ENCODE results near the gene JUN.

Gene JUN

DNA sequence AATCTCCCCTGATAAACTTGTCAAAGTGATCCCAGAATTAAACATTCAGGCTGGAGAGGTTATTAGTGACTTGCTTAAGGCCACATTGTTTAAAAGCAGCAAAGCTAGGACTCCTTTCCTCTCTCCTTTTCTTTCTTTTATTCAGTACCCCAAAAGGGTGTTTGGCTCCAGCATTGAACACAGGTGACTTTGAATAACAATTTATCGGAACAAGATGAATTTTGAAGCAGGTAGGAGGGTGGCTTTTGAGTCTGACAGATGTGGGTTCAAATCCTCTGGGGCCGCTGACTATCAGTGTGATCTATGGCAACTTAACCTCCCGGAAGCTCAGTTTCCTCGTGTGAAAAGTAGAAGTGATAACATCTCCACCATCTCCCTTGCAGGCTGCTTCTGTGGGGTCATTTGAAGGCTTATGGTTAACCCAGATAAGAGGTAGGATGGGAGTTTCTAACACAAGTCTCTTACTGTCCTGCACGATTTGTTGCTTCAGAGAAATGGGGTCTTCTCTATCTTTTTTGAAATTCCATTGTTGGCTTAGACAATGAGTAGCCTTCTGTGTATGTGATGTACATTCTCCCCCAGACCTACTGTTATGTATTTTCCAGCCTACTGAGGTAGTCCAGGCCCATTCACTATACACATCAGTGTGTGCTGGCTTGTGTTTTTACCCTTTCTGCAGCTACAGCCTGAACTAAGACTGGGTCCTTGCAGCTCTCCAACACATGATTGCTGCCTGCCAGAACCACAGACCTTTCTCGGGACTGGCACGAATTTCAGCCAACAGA lies 29.0 kb downstream of the JUN start:
- no peak for DNase-seq

DNA sequence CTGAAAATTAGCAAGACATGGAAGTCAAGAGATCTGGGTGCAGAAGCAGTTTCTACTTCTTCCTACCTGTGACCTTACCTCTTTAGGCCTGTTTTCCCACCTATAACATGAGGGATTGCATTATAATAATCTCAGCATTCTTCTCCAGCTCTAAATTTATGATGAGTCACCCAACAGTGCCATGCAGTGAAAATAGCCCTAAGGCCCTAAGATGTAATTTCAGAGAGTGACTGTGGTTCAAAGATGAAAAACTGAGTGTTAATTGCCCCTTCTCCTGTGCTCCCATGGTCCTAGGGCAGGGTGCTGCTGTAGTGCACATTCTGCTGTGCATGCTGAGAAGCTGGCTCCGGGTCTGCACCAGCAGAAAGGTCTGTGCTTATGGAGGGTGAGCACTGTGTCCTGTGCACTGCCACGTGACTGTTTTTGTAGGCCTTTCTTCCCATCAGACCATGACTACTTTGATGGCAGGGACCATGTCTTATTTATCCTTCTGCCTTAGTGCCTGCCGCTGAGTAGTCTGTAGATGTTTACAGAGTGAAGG lies 29.7 kb downstream of the JUN start:
- no peak for DNase-seq

DNA sequence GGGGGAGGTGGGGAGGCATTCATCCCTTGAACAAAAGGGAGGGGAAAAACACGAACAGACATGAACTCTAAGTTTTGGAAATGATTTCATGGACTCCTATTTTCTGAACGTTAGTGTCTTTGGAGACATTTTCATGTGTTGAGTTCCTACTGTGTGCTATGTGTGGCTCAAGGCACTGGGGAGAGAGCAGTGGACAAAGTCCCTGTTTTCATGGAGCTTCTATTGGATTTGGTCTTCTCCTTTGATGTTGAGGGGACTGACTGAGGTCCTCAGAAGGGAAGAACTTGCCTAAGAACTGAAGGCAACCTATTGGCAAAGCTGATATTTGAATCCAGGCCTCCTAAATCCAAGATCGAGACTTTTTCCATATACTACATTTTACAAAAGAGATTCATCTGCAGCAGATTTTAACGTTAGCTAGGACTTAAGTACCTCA lies 30.4 kb downstream of the JUN start:
- no peak for DNase-seq

DNA sequence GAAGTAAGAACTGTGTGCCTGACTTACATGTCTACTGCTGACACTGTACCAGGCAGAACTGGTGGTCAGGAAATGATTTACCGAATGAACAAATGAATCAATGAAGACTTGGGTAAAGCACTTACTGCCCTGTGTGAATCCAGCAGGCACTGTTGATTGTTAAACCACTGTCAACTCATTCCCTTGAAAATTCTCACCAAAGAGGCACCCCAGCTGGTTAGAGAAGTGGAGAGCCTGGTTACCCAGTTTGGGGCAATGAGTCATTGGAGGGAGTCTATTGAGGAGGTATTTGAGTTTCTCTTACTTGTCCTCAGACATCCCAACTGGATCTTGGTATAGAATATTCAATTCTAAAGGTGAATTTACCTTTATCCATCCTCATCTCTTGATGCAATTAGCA lies 34.2 kb downstream of the JUN start:
- no peak for DNase-seq

DNA sequence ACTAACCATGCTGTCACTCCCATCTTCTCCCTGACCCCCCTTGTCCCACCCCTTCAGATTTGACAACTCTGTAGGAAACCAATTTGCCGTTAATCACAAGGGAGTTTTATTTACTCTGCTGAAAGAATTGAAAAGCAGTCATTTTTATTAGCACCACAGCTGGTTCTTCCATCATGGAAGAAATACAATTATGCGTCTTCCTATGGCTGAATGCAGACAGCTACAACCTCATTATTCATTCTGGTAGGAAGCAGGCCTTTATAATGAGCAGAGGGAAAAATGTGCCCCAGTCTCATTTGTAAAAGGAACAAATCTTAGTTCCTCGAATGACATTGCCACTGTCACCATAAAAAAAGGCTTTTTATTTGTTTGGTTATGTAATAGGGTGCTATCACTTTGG lies 35.2 kb downstream of the JUN start:
- no peak for DNase-seq

DNA sequence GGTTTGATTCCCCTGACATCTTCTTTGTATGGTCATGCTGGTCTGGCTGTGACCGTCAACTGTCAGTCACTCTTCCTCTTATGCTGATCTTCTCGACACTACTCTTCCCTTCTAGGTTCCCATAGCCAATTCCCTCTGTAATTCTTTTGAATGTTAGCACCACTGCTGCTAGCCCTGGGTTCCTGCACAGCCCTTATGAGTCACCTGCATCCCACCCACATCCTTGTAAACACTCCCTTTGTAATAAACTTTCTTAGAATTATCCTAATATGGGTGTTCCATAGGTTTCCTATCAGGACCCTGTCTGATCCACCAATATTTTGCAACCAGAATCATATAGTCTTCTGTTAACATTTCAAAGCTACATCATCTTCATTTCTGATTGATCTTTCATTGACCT lies 37.1 kb downstream of the JUN start:
- no peak for DNase-seq

DNA sequence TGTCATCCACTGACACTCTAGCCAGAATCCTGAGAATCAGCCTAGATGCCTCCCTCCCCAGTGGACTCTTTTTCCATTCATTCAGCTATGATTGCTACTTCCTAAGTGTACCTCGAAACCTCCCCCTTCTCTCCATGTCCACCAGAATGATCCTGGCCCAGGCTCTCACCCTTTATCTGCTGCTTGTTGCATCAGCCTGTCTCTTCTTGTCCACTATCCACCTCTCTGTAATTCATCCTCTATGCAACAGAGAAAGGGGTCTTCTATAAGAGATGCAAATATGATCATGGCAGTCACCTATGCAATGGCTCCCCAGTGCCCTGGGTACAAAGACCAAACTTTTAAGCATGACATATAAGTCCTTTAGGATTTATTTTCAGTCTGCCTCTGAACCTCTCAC lies 37.7 kb downstream of the JUN start:
- DNase-seq = no peak

DNA sequence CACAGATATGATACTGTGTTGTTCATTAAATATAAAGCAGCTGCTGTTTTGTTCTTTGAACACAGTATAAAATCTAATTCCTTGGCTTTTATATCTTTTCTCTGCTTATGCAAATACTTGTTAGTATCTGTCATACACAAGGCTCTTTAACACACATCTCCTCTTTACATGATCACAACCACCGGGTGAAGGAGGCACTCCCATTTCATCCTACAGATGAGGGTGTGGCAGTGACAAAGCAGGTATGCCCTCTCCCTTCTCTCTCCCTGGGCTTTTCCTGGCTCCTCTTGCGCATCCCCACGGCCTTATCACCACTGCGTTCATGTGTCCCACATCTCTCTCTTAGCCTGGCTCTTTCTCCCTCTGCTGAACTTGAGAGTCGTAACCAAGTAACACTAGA lies 38.2 kb downstream of the JUN start:
- DNase-seq = no peak

DNA sequence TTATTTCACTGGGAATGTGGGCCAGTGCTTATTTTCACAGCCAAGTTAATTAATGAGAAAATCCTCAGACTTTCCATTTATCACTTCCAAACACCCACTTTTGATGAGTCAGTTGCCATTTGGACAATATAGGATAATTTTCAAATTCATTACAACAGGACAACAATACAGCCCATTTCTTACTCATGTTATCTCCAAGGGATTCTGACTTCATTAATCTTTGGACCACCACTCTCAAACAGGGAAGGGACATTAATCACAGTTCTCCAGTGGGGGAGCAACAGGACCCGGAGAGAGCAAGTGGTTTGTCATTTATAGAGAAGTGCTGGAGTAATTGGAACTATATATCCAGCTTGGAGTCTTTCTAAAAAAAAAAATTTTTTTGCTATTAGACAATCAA lies 38.7 kb downstream of the JUN start:
- no peak for DNase-seq

DNA sequence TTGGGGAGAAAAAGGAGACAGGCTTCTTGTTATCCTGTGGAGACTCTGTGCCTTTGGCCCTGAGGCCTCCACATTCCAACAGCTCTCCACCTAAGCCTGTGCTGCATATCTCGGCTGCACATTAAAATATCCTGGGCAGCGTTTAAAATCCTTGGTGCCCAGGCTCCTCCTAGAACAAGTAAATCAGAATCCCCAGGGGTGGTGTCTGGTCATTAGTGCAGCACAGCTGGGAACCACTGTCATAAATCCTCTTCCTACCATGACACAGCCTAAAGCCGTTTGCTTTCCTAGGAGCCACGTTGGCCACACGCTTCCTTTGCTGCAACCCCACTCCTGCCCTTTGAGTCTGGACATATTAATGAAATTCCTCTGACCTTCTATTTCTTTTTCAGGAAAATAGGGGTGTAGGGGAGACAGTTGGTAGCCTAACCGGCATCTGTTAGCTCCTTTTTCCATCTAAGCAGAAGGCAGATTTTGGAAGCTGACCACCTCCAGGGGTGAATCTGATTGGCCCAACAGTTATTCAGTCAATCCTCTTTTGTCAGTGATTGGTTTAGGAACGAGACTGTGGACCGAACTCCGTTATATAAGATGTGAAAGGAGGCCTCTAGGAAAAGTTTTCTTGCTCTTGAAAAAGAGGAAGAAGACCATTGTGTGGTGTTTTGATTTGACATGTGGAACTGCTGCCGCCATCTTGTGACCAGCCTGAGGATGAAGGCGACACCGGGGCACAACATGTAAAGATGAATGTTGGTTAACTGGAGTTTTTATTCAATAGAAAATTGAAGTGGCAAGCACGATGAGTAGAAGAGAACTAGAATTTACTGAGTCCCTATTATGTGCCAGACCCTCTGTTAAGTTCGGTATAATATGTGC lies 41.9 kb downstream of the JUN start:
- no peak for DNase-seq

DNA sequence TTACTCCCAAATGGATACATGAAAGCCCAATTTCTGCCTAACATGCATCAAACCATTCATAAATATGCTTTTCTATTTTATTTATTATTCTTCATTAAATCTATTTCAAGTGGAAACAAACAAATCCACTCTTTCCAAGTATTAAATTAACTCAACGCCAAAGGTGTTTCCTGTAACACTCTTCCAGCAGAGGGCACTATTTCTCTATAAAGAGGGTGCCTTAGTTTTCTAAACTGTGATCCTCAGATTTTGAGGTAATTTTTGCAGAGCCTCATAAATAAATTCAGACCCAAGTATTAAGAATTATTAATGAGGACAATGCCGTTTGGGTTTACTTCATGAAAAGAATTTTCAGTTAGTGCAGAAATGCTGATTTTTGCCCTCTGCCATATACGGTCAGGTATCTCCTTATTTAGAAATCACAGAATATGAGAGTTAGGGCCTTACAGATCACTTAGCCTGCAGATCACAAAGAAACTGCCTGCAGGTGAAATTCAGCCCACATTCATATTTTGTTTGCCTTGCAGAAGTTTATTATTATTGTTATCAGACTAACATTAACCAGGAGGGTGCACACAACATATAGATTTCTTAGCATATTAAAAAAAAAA lies 43.9 kb downstream of the JUN start:
- no peak for DNase-seq

DNA sequence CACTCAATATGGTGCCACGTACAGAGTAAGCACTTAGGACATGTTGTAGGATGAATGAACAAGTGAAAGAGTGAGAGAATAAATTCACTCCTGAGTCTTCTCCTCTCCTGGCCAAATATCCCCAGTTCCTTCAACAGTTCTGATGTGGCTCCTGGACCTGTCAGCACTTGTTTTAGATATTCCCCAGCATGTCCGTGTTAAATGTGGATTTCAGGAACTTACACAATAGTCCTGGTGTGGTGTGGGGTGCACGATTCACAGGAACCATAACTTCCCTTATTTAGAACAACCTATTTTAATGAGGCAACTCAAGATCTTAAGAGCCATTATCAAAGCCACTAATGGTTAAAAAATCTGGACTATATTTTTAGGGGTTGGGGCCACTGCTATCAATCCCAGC lies 45.0 kb downstream of the JUN start:
- DNase-seq = no peak

DNA sequence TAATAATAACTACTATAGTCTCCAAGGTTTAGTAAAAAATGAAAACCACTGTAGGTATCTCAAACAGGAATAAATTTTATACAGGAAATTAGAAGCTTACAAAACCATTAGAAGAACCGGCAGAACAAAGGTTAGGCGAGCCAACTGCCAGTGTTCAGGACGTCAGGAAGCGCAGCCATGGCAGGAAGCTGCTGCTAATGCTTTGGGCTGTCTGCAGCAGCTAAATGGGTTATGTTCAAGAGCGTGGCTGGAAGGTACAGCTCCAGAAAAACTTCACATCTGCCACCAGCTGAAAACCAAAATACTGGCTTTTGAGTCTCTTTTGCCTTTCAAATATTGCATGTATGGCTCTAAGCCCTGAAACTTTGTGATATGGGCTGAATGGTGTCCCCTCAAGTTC lies 48.3 kb downstream of the JUN start:
- DNase-seq = no peak

DNA sequence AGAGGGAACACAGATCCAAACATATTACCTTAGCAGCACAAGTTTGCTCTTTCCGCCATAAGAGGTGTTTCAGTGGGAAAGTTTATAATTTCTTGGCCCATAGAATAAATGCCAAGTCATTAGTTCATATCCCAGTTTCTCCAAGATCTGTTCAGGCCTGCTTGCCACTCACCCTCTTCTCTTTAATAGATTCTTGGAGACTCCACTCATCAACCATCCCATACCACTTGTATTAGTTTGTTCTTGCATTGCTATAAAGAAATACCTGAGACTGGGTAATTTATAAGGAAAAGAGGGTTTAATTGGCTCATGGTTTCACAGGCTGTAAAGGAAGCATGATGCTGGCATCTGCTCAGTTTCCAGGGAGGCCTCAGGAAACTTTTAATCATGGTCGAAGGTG lies 49.2 kb downstream of the JUN start:
- no peak for DNase-seq

DNA sequence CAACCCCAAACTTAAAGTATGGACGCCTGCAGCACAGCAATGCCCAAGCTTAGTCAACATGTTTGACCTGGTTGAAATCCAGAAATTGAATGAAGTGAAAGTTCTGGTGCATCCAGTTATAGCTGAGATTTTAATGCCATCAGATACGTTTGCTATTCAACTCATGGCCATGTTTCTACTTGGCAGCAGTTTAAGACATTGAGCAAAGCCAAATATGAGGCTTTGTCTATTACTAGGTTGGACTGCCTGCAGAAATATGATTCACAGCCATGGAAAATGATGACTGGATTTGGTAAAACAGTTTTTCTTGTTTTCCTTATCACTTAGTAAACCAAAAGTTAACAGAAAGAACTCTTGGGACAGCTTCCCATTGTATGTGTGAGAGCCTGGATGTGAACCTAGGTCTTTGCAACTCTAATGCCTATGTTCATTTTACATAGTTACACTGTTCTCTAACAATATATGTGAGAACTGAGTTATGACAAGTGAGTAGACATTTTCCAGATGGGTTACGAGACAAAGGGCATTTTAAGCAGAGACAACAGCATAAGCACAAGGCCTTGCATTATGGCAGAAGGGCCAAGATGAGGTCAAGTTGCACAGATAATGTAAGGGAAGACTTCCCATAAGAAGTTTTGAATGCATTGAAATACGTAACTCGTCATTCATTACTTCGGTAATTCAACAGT lies 51.6 kb downstream of the JUN start:
- DNase-seq = no peak
